PC-9 (cell line): ENCODE results near the gene ANKRD60.

Experiments
- EZH2 ChIP-seq: fragments of 200-600 bp; sonication (generic); IDR thresholded peaks from 2 replicates; pipeline ENCODE4 v1.8.0; 2017; ENCODE audit warnings: antibody characterized with exemption, low read depth
- TF ChIP-seq, protein P1 (sequence below): fragments of 200-600 bp; sonication (generic); conservative IDR thresholded peaks from 2 replicates; pipeline ENCODE4 v1.6.1; 2017; ENCODE audit warnings: mixed run types, antibody characterized with exemption, mild to moderate bottlenecking, moderate library complexity

DNA sequence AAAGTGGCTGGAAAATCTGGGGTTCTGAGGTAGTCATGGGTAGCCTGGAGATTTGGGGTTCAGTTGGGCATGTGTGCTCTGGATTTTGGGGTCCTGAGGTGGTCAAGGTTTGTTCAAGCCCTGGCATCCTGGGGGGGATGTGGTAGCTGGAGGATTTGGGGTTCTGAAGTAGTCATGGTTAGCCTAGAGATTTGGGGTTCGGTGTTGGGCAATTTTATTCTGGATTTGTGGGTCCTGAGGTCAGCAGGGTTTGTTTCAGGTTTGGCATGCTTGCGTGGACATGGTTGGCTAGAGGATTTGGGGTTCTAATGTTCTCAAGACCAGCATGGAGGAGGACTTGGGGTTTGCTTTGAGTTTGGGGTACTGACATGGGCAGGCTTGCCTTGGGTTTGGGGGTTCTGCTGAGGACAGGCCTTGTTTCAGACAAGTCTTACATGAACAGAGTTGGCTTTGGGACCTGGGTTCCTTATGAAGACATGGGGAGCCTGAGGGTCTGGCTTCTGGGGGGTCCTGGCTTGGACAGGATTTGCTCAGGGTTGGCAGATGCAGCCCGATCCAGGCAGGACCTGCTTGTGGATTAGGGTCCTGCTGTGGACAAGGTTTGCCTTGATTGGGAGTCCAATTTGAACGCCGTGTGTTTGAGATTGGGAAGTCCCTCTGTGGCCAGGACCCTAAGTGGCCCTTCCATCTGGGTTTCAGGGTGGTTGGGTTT is 906 bp downstream of the ANKRD60 start:
- TF ChIP-seq, protein P1, sequence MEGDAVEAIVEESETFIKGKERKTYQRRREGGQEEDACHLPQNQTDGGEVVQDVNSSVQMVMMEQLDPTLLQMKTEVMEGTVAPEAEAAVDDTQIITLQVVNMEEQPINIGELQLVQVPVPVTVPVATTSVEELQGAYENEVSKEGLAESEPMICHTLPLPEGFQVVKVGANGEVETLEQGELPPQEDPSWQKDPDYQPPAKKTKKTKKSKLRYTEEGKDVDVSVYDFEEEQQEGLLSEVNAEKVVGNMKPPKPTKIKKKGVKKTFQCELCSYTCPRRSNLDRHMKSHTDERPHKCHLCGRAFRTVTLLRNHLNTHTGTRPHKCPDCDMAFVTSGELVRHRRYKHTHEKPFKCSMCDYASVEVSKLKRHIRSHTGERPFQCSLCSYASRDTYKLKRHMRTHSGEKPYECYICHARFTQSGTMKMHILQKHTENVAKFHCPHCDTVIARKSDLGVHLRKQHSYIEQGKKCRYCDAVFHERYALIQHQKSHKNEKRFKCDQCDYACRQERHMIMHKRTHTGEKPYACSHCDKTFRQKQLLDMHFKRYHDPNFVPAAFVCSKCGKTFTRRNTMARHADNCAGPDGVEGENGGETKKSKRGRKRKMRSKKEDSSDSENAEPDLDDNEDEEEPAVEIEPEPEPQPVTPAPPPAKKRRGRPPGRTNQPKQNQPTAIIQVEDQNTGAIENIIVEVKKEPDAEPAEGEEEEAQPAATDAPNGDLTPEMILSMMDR: no peak
- no peak for TF ChIP-seq EZH2
